Colonic mucosa (tissue), 4 donors: ENCODE data around the gene CAMKK1. TPM values are rescaled to one million over a fixed set of nuclear protein-coding genes. Genes with fewer than 3 reads are reported as not detected.

ENCODE experiments used
- DNase-seq: peaks from one replicate; pipeline ENCODE4 v3.0.0-alpha.2; 2020
- H3K27ac ChIP-seq: fragments of 200-600 bp; one replicate; pipeline ENCODE4 v1.8.0; 2021
- H3K27me3 ChIP-seq: fragments of 200-600 bp; one replicate; pipeline ENCODE4 v1.8.0; 2021
- H3K36me3 ChIP-seq: fragments of 200-600 bp; one replicate; pipeline ENCODE4 v1.8.0; 2021
- H3K4me1 ChIP-seq: fragments of 200-600 bp; one replicate; pipeline ENCODE4 v1.8.0; 2021; ENCODE audit warnings: mild to moderate bottlenecking
- H3K4me3 ChIP-seq: fragments of 200-600 bp; one replicate; pipeline ENCODE4 v1.8.0; 2021
- H3K9ac ChIP-seq, 2 donors: one replicate each; pipeline ENCODE4 v1.7.0; 2013; ENCODE audit warnings: control low read depth in 2 of 2, low read depth in 2 of 2, low read length in 2 of 2
- H3K9me3 ChIP-seq: fragments of 200-600 bp; one replicate; pipeline ENCODE4 v1.8.0; 2021
- intact Hi-C: fragments of 100-400 bp; cut with DNase I; formaldehyde crosslinking; loops from one replicate; pipeline ENCODE4 v1.14.1; 2022
- total RNA-seq, 2 donors: library from RNA; stranded (reverse); fragmentation: NEBNext Ultra II Directional in 1 of 2; extraction: Animal tissue kit (Norgen Biotek cat#: 25700) in 1 of 2; gene quantifications; one replicate each; pipeline ENCODE4 v1.2.1, GENCODE V29; 2021
- TF ChIP-seq, protein P1 (sequence below): fragments of 200-600 bp; IDR thresholded peaks from one replicate; pipeline ENCODE4 v1.8.0; 2022; ENCODE audit warnings: antibody characterized with exemption, mild to moderate bottlenecking
- donor health status: healthy.
- donor health status: DM: no; HTN: no; CAD: no.
- donor health status: DM: no; HTN: no; CAD: no.

The CAMKK1 gene
- total RNA-seq, 2 donors from 2014 or later = 3.6 to 7.2 TPM

DNA sequence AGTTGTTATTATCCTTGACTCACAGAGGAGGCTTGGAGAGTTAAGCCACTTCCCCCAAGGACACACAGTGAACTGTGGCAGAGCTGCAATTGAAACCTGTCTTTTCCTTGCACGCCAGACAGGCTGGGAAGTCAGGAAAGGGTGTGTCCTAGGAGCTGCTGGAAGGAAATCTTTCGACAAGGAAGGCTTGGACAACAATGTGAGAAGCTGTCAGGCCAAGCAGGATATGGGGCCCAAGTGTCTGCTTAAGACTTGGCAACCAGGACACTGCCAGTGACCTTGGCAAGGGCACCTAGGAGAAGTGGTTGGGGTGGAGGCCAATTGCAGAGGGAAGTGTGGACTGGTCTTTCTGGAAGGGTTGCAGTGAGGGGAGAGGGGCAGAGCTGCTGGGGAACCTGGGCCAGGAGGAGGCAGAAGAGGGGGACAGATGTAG is 2.1 kb upstream of the CAMKK1 start:
- peak; percentile 79 for DNase-seq
- H3K9ac ChIP-seq = peak overlapping the region; percentile 29 to 88
- H3K36me3 ChIP-seq = no peaks in the 10 kb centered on the region
- intact Hi-C loops = no loop called here
- no peaks in the 10 kb centered on the region for H3K27me3 ChIP-seq
- peak overlapping the region; percentile 91 for H3K27ac ChIP-seq
- peaks cover 31% of the 10 kb centered on the region for H3K4me1 ChIP-seq
- H3K4me3 ChIP-seq = no peak overlapping the region
- TF ChIP-seq, protein P1, sequence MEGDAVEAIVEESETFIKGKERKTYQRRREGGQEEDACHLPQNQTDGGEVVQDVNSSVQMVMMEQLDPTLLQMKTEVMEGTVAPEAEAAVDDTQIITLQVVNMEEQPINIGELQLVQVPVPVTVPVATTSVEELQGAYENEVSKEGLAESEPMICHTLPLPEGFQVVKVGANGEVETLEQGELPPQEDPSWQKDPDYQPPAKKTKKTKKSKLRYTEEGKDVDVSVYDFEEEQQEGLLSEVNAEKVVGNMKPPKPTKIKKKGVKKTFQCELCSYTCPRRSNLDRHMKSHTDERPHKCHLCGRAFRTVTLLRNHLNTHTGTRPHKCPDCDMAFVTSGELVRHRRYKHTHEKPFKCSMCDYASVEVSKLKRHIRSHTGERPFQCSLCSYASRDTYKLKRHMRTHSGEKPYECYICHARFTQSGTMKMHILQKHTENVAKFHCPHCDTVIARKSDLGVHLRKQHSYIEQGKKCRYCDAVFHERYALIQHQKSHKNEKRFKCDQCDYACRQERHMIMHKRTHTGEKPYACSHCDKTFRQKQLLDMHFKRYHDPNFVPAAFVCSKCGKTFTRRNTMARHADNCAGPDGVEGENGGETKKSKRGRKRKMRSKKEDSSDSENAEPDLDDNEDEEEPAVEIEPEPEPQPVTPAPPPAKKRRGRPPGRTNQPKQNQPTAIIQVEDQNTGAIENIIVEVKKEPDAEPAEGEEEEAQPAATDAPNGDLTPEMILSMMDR = no peak
- no peaks in the 10 kb centered on the region for H3K9me3 ChIP-seq

DNA sequence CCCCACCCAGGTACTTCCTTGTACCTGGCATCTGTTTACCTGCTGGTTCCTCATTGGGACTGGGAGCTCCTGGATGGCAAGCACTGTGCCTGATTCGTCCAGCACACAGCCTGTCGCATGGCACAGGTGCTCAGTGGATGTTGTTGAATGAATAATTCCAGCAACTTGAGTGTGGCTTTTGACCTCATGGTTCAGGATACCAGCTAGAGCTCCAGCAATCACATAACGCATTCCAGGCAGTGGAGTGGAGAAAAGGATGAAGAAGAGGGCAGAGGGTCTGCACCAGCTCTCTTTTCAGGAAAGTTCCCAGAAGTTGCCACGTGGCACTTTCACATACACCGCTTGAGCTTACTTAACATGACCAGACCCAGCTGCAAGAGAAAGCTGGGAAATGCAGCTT is 1.3 kb upstream of the CAMKK1 start:
- no peaks in the 10 kb centered on the region for H3K9me3 ChIP-seq
- peak overlapping the region; percentile 91 for H3K27ac ChIP-seq
- DNase-seq = peak; percentile 53
- TF ChIP-seq, protein P1 = no peak
- H3K27me3 ChIP-seq = no peaks in the 10 kb centered on the region
- intact Hi-C loops = no loop called here
- H3K4me3 ChIP-seq = no peak overlapping the region
- H3K36me3 ChIP-seq = no peaks in the 10 kb centered on the region
- peak overlapping the region; percentile 31 to 88 for H3K9ac ChIP-seq
- peaks cover 31% of the 10 kb centered on the region for H3K4me1 ChIP-seq

DNA sequence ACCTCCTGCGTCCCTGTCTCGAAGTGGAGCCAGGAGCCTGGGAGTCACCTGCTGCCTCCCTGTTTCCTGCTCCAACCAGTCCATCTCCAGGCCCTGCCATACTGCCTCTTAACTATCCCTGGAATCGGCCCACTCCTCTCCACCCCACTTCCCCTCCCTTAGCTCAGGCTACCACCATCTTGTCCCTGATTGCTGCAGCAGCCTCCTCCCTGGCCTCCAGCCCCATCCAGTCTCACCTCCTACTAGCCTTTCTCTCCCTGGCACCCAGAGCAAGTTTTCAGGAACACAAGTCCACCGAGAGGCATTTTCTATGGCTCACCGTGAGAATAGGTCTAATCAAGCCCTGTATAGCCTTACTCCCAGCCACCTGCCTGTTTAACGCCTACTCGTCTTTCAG is 865 bp upstream of the CAMKK1 start:
- intact Hi-C loops = no loop called here
- Histone ChIP-seq H3K9ac (peak overlapping the region; percentile 72 to 88), H3K27ac (peak overlapping the region; percentile 91), H3K27me3 (no peaks in the 10 kb centered on the region), H3K36me3 (no peaks in the 10 kb centered on the region), H3K4me1 (peaks cover 31% of the 10 kb centered on the region), H3K4me3 (peak overlapping the region; percentile 85), H3K9me3 (no peaks in the 10 kb centered on the region)
- no peak for DNase-seq
- TF ChIP-seq, protein P1 = no peak

DNA sequence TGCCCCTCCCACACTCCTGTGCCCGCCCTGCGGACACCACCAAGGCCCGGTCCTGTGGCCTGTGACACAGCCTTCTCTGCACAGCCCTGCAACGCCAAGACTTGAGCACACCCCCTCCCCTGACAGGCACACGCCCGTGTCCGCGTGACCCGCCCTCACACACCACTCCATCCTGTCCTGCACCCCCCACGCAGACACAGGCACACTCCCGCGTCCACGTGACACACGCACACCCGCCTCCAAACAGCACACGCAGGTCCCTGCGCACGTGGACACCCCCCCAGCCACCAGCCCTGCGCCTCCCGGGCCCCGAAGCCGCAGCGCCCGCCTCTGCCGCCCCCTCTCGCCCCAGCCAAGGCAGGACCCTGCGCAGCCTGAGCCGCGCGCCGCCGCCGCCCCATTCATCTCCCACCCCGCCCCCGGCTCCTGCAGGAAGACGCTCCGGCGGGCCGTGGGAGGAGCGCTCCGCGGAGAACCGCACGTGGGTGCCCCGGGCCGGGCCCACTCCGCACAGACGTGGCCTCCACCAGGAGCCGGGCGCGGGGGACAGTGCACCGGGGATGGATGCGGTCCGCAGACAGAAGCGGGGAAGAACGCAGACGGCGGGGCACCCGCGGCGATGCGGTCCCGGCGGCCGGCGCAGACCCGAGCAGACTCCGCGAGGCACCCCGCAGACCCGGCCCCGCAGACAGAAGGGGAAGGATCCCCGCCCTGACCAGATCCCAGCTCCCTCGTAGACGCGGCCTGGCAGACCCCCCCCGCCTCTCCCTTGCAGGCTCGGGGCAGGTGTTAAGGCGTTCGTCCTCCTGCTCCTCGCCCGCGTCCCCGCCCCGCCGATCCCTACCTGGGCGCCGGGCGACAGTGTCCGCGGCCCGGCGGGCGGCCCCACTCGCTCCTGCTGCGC is 506 bp downstream of the CAMKK1 start:
- DNase-seq = peak; percentile 81
- H3K4me3 ChIP-seq = peak overlapping the region; percentile 85
- H3K4me1 ChIP-seq = peaks cover 37% of the 10 kb centered on the region
- no peaks in the 10 kb centered on the region for H3K36me3 ChIP-seq
- no peaks in the 10 kb centered on the region for H3K27me3 ChIP-seq
- H3K27ac ChIP-seq = peak overlapping the region; percentile 66
- H3K9ac ChIP-seq = peak overlapping the region; percentile 59 to 61
- no peaks in the 10 kb centered on the region for H3K9me3 ChIP-seq
- intact Hi-C loops = no loop called here
- TF ChIP-seq, protein P1 = no peak

DNA sequence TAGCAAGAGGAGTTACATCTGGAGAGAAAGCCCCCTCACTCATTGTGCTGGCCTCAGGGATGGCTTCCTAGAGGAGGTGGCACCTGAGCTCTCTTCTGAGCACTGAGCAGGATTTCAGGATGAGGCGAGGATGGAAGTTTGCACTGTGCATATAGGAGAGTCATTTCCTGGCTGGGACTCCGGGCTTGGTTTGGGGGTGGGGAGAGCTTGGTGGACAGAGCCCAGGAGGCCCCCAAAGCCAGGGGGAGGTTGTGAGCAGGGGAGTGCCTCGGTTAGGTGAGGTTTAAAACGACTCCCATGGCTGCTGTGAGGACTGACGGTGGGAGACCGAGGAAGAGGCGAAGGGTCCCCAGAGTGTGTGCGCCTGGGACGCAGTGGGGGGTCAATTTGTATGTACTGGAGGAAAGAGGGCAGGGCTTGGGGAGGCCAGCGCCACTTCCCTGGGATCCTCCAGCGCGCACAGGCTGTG is 1.2 kb downstream of the CAMKK1 start:
- DNase-seq = no peak
- peak overlapping the region; percentile 32 to 59 for H3K9ac ChIP-seq
- H3K27ac ChIP-seq = no peak overlapping the region
- H3K4me3 ChIP-seq = peak overlapping the region; percentile 85
- peaks cover 37% of the 10 kb centered on the region for H3K4me1 ChIP-seq
- no peaks in the 10 kb centered on the region for H3K9me3 ChIP-seq
- no peaks in the 10 kb centered on the region for H3K27me3 ChIP-seq
- TF ChIP-seq, protein P1 = no peak
- intact Hi-C loops = no loop called here
- H3K36me3 ChIP-seq = no peaks in the 10 kb centered on the region
